Neural cell (in vitro differentiated cells): Measurements from ENCODE around the gene DOK1. TPM values are rescaled to one million over a fixed set of nuclear protein-coding genes. Genes with fewer than 3 reads are reported as not detected.

Experiments
- H2AFZ ChIP-seq: fragments of 200-600, 300-800 bp; sonication (generic), shearing (Covaris generic); 2 replicates; pipeline ENCODE4 v1.6.0; 2014; ENCODE audit warnings: low read depth, mild to moderate bottlenecking, antibody characterized with exemption, low read length, moderate library complexity
- H3F3A ChIP-seq: fragments of 200-600 bp; shearing (Covaris generic); 2 replicates; pipeline ENCODE4 v1.6.1; 2016; ENCODE audit warnings: mild to moderate bottlenecking, moderate library complexity, mixed read lengths, antibody characterized with exemption, low read length; ENCODE audit not compliant: insufficient read depth, poor library complexity, severe bottlenecking
- H3K27ac ChIP-seq: fragments of 200-600, 300-800 bp; sonication (generic), shearing (Covaris generic); 2 replicates; pipeline ENCODE4 v1.5.1; 2014; ENCODE audit warnings: mild to moderate bottlenecking, low read length, moderate library complexity
- H3K27me3 ChIP-seq: fragments of 300-800, 200-600 bp; sonication (generic), shearing (Covaris generic); 2 replicates; pipeline ENCODE4 v1.6.0; 2014; ENCODE audit warnings: mild to moderate bottlenecking, low read depth, low read length, moderate library complexity; ENCODE audit not compliant: insufficient read depth
- H3K36me3 ChIP-seq: fragments of 300-800, 200-600 bp; sonication (generic), shearing (Covaris generic); 2 replicates; pipeline ENCODE4 v1.5.1; 2014; ENCODE audit warnings: mild to moderate bottlenecking, antibody characterized with exemption, low read length, moderate library complexity; ENCODE audit not compliant: insufficient read depth
- H3K4me2 ChIP-seq: fragments of 300-800, 200-600 bp; sonication (generic), shearing (Covaris generic); 2 replicates; pipeline ENCODE4 v1.6.0; 2014; ENCODE audit warnings: mild to moderate bottlenecking, low read length
- H3K4me3 ChIP-seq: fragments of 300-800, 200-600 bp; sonication (generic), shearing (Covaris generic); 2 replicates; pipeline ENCODE4 v1.5.1; 2014; ENCODE audit warnings: mild to moderate bottlenecking, low read length, moderate library complexity
- H3K79me2 ChIP-seq: fragments of 200-600 bp; shearing (Covaris generic); replicated peaks from 2 replicates; pipeline ENCODE4 v1.6.0; 2014; ENCODE audit warnings: mild to moderate bottlenecking, low read length, moderate library complexity; ENCODE audit not compliant: insufficient read depth
- H3K9ac ChIP-seq: fragments of 300-800, 200-600 bp; sonication (generic), shearing (Covaris generic); 2 replicates; pipeline ENCODE4 v1.6.1; 2016; ENCODE audit warnings: mild to moderate bottlenecking, low read length, mixed read lengths
- H3K9me2 ChIP-seq: fragments of 200-600 bp; shearing (Covaris generic); 2 replicates; pipeline ENCODE4 v1.6.1; 2016; ENCODE audit warnings: mild to moderate bottlenecking, low read length, mixed read lengths; ENCODE audit not compliant: insufficient read depth
- H3K9me3 ChIP-seq: fragments of 200-600, 300-800 bp; sonication (generic), shearing (Covaris generic); 2 replicates; pipeline ENCODE4 v1.6.1; 2016; ENCODE audit warnings: mild to moderate bottlenecking, mixed run types, low read length, moderate library complexity, mixed read lengths
- H4K20me1 ChIP-seq: fragments of 200-600 bp; shearing (Covaris generic); 2 replicates; pipeline ENCODE4 v1.6.1; 2016; ENCODE audit warnings: mild to moderate bottlenecking, mixed run types; ENCODE audit not compliant: insufficient read depth
- CTCF ChIP-seq: fragments of 450-650 bp; IDR thresholded peaks from 2 replicates; pipeline ENCODE4 v1.5.1; 2014; ENCODE audit warnings: antibody characterized with exemption, mild to moderate bottlenecking, moderate library complexity; ENCODE audit not compliant: poor library complexity, severe bottlenecking
- EP300 ChIP-seq: fragments of 450-650 bp; conservative IDR thresholded peaks from 2 replicates; pipeline ENCODE4 v1.6.1; 2014; ENCODE audit warnings: antibody characterized with exemption, mild to moderate bottlenecking, moderate library complexity; ENCODE audit not compliant: poor library complexity, severe bottlenecking
- EZH2 ChIP-seq: fragments of 200-600, 300-800 bp; shearing (Covaris generic), sonication (generic); IDR thresholded peaks from 2 replicates; pipeline ENCODE4 v1.6.1; 2014; ENCODE audit warnings: antibody characterized with exemption, low read length, borderline replicate concordance, mild to moderate bottlenecking; ENCODE audit not compliant: insufficient read depth, poor library complexity, severe bottlenecking
- MXI1 ChIP-seq: fragments of 450-650 bp; conservative IDR thresholded peaks from 2 replicates; pipeline ENCODE4 v1.6.1; 2014; ENCODE audit warnings: antibody characterized with exemption, mild to moderate bottlenecking; ENCODE audit not compliant: poor library complexity, severe bottlenecking
- POLR2AphosphoS5 ChIP-seq: IDR thresholded peaks from 2 replicates; pipeline ENCODE4 v1.6.1; 2012
- RAD21 ChIP-seq: fragments of 450-650 bp; conservative IDR thresholded peaks from 2 replicates; pipeline ENCODE4 v1.6.1; 2014; ENCODE audit warnings: antibody characterized with exemption, mild to moderate bottlenecking, moderate library complexity
- REST ChIP-seq: IDR thresholded peaks from 2 replicates; pipeline ENCODE4 v1.6.1; 2012; ENCODE audit warnings: borderline replicate concordance
- SMC3 ChIP-seq: fragments of 450-650 bp; conservative IDR thresholded peaks from 2 replicates; pipeline ENCODE4 v1.6.1; 2014; ENCODE audit warnings: antibody characterized with exemption, mild to moderate bottlenecking, moderate library complexity; ENCODE audit not compliant: poor library complexity
- TAF1 ChIP-seq: IDR thresholded peaks from 2 replicates; pipeline ENCODE4 v1.6.1; 2012; ENCODE audit warnings: low read depth
- polyA plus RNA-seq: library from polyadenylated mRNA; depleted of rRNA; stranded (reverse); fragments of >200 nt; gene quantifications from 2 replicates; pipeline ENCODE4 v1.2.3, GENCODE V29; 2014

Gene DOK1
- polyA plus RNA-seq, 1 donor from 2014 or later = 0.79 TPM

- no peak overlapping the region for H3K27ac ChIP-seq
- no peak overlapping the region for H3K9ac ChIP-seq
- no peaks in the 10 kb centered on the region for H3K79me2 ChIP-seq
- no peak overlapping the region for H3K4me2 ChIP-seq
- no peaks in the 10 kb centered on the region for H4K20me1 ChIP-seq
- no peak overlapping the region for H2AFZ ChIP-seq
- H3K36me3 ChIP-seq = no peaks in the 10 kb centered on the region
- no peaks in the 10 kb centered on the region for H3K9me3 ChIP-seq
- H3K27me3 ChIP-seq = peaks cover 2% of the 10 kb centered on the region
- H3K4me3 ChIP-seq = no peak overlapping the region
- no peak for TF ChIP-seq TAF1
- TF ChIP-seq RAD21 = no peak
- TF ChIP-seq POLR2AphosphoS5 = no peak
- TF ChIP-seq EZH2 = no peak
- TF ChIP-seq REST = no peak
- no peak for TF ChIP-seq MXI1
- no peak for TF ChIP-seq SMC3
- TF ChIP-seq CTCF = no peak
- TF ChIP-seq EP300 = no peak
- no peaks in the 10 kb centered on the region for H3K9me2 ChIP-seq
- H3F3A ChIP-seq = no peaks in the 10 kb centered on the region
Measured at GRCh38 chr2:74564222-74564621, 9.7 kb downstream of the DOK1 start.

GRCh38 chr2:74566076-74566753 is 11.7 kb downstream of the DOK1 start:
- no peak for TF ChIP-seq SMC3
- no peak for TF ChIP-seq MXI1
- TF ChIP-seq TAF1 = no peak
- no peak for TF ChIP-seq POLR2AphosphoS5
- TF ChIP-seq REST = no peak
- no peak for TF ChIP-seq CTCF
- no peak for TF ChIP-seq RAD21
- TF ChIP-seq EP300 = no peak
- no peak for TF ChIP-seq EZH2
- H3K9ac ChIP-seq = no peak overlapping the region
- H3K27ac ChIP-seq = no peak overlapping the region
- no peaks in the 10 kb centered on the region for H4K20me1 ChIP-seq
- H3K27me3 ChIP-seq = no peaks in the 10 kb centered on the region
- H3K36me3 ChIP-seq = no peaks in the 10 kb centered on the region
- no peak overlapping the region for H3K4me2 ChIP-seq
- H3K9me3 ChIP-seq = no peaks in the 10 kb centered on the region
- H3K4me3 ChIP-seq = no peak overlapping the region
- H3F3A ChIP-seq = no peaks in the 10 kb centered on the region
- no peaks in the 10 kb centered on the region for H3K9me2 ChIP-seq
- H3K79me2 ChIP-seq = no peaks in the 10 kb centered on the region
- H2AFZ ChIP-seq = no peak overlapping the region
